IMR-90 (cell line): ENCODE results near the gene CDC37L1. TPM values are rescaled to one million over a fixed set of nuclear protein-coding genes. Genes with fewer than 3 reads are reported as not detected.

Source experiments
- ATAC-seq: fragments of 200-7000 bp; cut with Tn5 transposase; 2 replicates; pipeline ENCODE4 v1.9.1; 2020; ENCODE audit warnings: low read depth, mild to moderate bottlenecking, moderate library complexity
- BruUV-seq: library from RNA; stranded (reverse); fragments of 400-500 nt; replicated peaks from 2 replicates; lab custom pipeline; 2021; lab: Mats Ljungman, UMichigan
- CTCF ChIA-PET: fragments of 300-600 bp; formaldehyde crosslinking; extraction: SDS; loops from one replicate; lab custom pipeline; 2021; ENCODE audit warnings: antibody characterized with exemption; lab: Yijun Ruan, JAX
- POLR2A ChIA-PET: fragments of 300-600 bp; sonication (Branson Sonifier 250); formaldehyde crosslinking; loops from one replicate; lab custom pipeline; 2022; ENCODE audit warnings: antibody characterized with exemption; ENCODE audit not compliant: unreplicated experiment; lab: Charles Lee
- DNase-seq: peaks from one replicate; pipeline ENCODE4 v3.0.0; 2013
- H2AFZ ChIP-seq: replicated peaks from 2 replicates; pipeline ENCODE3; 2013; ENCODE audit warnings: low read length, mild to moderate bottlenecking; ENCODE audit not compliant: poor library complexity
- H2AK5ac ChIP-seq: 2 replicates; pipeline ENCODE4 v1.6.1; 2013; ENCODE audit warnings: low read depth, low read length, inconsistent platforms
- H2AK9ac ChIP-seq: replicated peaks from 2 replicates; pipeline ENCODE3; 2013; ENCODE audit warnings: mild to moderate bottlenecking, low read depth, low read length, moderate library complexity; ENCODE audit not compliant: poor library complexity
- H2BK120ac ChIP-seq: 2 replicates; pipeline ENCODE4 v1.6.1; 2013; ENCODE audit warnings: low read depth, low read length, inconsistent platforms
- H2BK15ac ChIP-seq: 3 replicates; pipeline ENCODE4 v1.6.1; 2013; ENCODE audit warnings: low read depth, low read length, inconsistent platforms
- H2BK20ac ChIP-seq: 2 replicates; pipeline ENCODE4 v1.6.1; 2013; ENCODE audit warnings: low read depth, mild to moderate bottlenecking, inconsistent platforms, low read length, moderate library complexity
- H2BK5ac ChIP-seq: 2 replicates; pipeline ENCODE4 v1.6.1; 2013; ENCODE audit warnings: mild to moderate bottlenecking, low read depth, low read length, inconsistent platforms; ENCODE audit not compliant: poor library complexity, severe bottlenecking
- H3K14ac ChIP-seq: replicated peaks from 2 replicates; pipeline ENCODE4 v1.6.1; 2013; ENCODE audit warnings: low read depth, low read length, inconsistent platforms
- H3K18ac ChIP-seq: 2 replicates; pipeline ENCODE4 v1.6.1; 2013; ENCODE audit warnings: low read depth, low read length, control low read depth
- H3K23ac ChIP-seq: 2 replicates; pipeline ENCODE4 v1.6.1; 2013; ENCODE audit warnings: low read depth, low read length, inconsistent platforms
- H3K27ac ChIP-seq: 2 replicates; pipeline ENCODE4 v1.5.1; 2013; ENCODE audit warnings: mild to moderate bottlenecking, control low read depth, low read length; ENCODE audit not compliant: insufficient read depth
- H3K27me3 ChIP-seq: 2 replicates; pipeline ENCODE4 v1.6.1; 2013; ENCODE audit warnings: low read length; ENCODE audit not compliant: control insufficient read depth, insufficient read depth
- H3K36me3 ChIP-seq: 2 replicates; pipeline ENCODE4 v1.6.1; 2013; ENCODE audit warnings: low read length, mixed read lengths; ENCODE audit not compliant: control insufficient read depth, insufficient read depth
- H3K4ac ChIP-seq: 2 replicates; pipeline ENCODE4 v1.6.1; 2013; ENCODE audit warnings: low read depth, low read length, inconsistent platforms
- H3K4me1 ChIP-seq: 2 replicates; pipeline ENCODE4 v1.6.1; 2013; ENCODE audit warnings: low read length, mixed read lengths; ENCODE audit not compliant: control insufficient read depth, insufficient read depth
- H3K4me2 ChIP-seq: 2 replicates; pipeline ENCODE4 v1.6.1; 2013; ENCODE audit warnings: low read depth, mild to moderate bottlenecking, control low read depth, low read length, moderate library complexity
- H3K4me3 ChIP-seq: 2 replicates; pipeline ENCODE4 v1.5.1; 2013; ENCODE audit warnings: low read depth, mild to moderate bottlenecking, control low read depth, low read length, moderate library complexity; ENCODE audit not compliant: insufficient read depth
- H3K56ac ChIP-seq: 2 replicates; pipeline ENCODE4 v1.6.1; 2013; ENCODE audit warnings: low read length, inconsistent platforms; ENCODE audit not compliant: insufficient read depth; ENCODE audit errors: extremely low read depth
- H3K79me1 ChIP-seq, 2 experiments: 2 replicates each; pipeline ENCODE4 v1.6.1; 2013; ENCODE audit warnings: low read length in 2 of 2, inconsistent platforms in 1 of 2, low read depth in 1 of 2
- H3K9ac ChIP-seq: 2 replicates; pipeline ENCODE4 v1.6.1; 2013; ENCODE audit warnings: low read depth, low read length, control low read depth
- H3K9me1 ChIP-seq: 2 replicates; pipeline ENCODE4 v1.6.1; 2013; ENCODE audit warnings: low read length, inconsistent platforms; ENCODE audit not compliant: insufficient read depth
- H3K9me3 ChIP-seq: 2 replicates; pipeline ENCODE4 v1.6.1; 2013; ENCODE audit warnings: low read length; ENCODE audit not compliant: control insufficient read depth, insufficient read depth
- H4K20me1 ChIP-seq: 2 replicates; pipeline ENCODE4 v1.6.1; 2013; ENCODE audit warnings: low read length, inconsistent platforms; ENCODE audit not compliant: insufficient read depth
- H4K5ac ChIP-seq: 2 replicates; pipeline ENCODE4 v1.6.1; 2013; ENCODE audit warnings: mild to moderate bottlenecking, low read depth, low read length, control low read depth
- H4K8ac ChIP-seq, 2 experiments: 2 replicates each; pipeline ENCODE4 v1.6.1; 2013; ENCODE audit warnings: low read depth in 2 of 2, low read length in 2 of 2, control low read depth in 1 of 2, inconsistent platforms in 1 of 2
- H4K91ac ChIP-seq: 2 replicates; pipeline ENCODE4 v1.6.1; 2013; ENCODE audit warnings: low read depth, low read length, inconsistent platforms; ENCODE audit not compliant: insufficient read depth
- BHLHE40 ChIP-seq: fragments of 150-350 bp; IDR thresholded peaks from 2 replicates; pipeline ENCODE4 v1.6.1; 2016; ENCODE audit warnings: mild to moderate bottlenecking, low read depth, low read length
- CEBPB ChIP-seq: IDR thresholded peaks from 2 replicates; pipeline ENCODE4 v1.6.1; 2012; ENCODE audit warnings: low read depth, low read length, improper control_type of control experiment
- ELK1 ChIP-seq: fragments of 150-350 bp; IDR thresholded peaks from 2 replicates; pipeline ENCODE4 v1.6.1; 2016; ENCODE audit warnings: low read depth, mild to moderate bottlenecking, low read length, moderate library complexity, borderline replicate concordance
- FOS ChIP-seq: fragments of 150-350 bp; IDR thresholded peaks from 2 replicates; pipeline ENCODE4 v1.6.1; 2016; ENCODE audit warnings: low read depth, low read length
- MAFK ChIP-seq: IDR thresholded peaks from 2 replicates; pipeline ENCODE4 v1.6.1; 2012; ENCODE audit warnings: low read depth, low read length, improper control_type of control experiment
- MAZ ChIP-seq: IDR thresholded peaks from 2 replicates; pipeline ENCODE4 v1.6.1; 2012; ENCODE audit warnings: low read depth, mild to moderate bottlenecking, low read length, improper control_type of control experiment, moderate library complexity, borderline replicate concordance
- NFE2L2 ChIP-seq: fragments of 150-350 bp; IDR thresholded peaks from 2 replicates; pipeline ENCODE4 v1.6.1; 2016; ENCODE audit warnings: low read depth, mild to moderate bottlenecking, low read length
- POLR2A ChIP-seq: IDR thresholded peaks from 2 replicates; pipeline ENCODE4 v1.6.1; 2012; ENCODE audit warnings: mild to moderate bottlenecking, low read depth, low read length
- RAD21 ChIP-seq: IDR thresholded peaks from 2 replicates; pipeline ENCODE4 v1.6.1; 2012; ENCODE audit warnings: low read length, improper control_type of control experiment
- RCOR1 ChIP-seq: IDR thresholded peaks from 2 replicates; pipeline ENCODE4 v1.6.1; 2012; ENCODE audit warnings: mild to moderate bottlenecking, low read length, improper control_type of control experiment; ENCODE audit not compliant: insufficient replicate concordance
- RFX5 ChIP-seq: IDR thresholded peaks from 2 replicates; pipeline ENCODE4 v1.8.0; 2012; ENCODE audit warnings: low read depth, mild to moderate bottlenecking, low read length, moderate library complexity
- SMC3 ChIP-seq: fragments of 150-350 bp; IDR thresholded peaks from 2 replicates; pipeline ENCODE4 v1.6.1; 2016; ENCODE audit warnings: low read depth, mild to moderate bottlenecking, antibody characterized with exemption, low read length, moderate library complexity
- WGBS, 2 experiments: methylation state at CpG; one replicate each; pipeline versions ENCODE4 v1.1.5 to v1.1.7; 2013; ENCODE audit warnings: missing lambda C conversion rate in 2 of 2; ENCODE audit not compliant: insufficient read length in 1 of 2; ENCODE audit errors: extremely low coverage in 2 of 2; 5-methylcytosine and 5-hydroxymethylcytosine counted together
- dilution Hi-C: fragments of 300-500 bp; cut with HindIII; formaldehyde crosslinking; loops from one replicate; pipeline ENCODE4 v1.14.3; 2018; ENCODE audit warnings: low sequenced_read_pairs; ENCODE audit not compliant: unreplicated experiment
- in situ Hi-C: fragments of 300-500 bp; cut with MboI; formaldehyde crosslinking; loops from 3 replicates; pipeline ENCODE4 v1.14.3; 2019; ENCODE audit warnings: low sequenced_read_pairs, inconsistent platforms, mixed read lengths
- intact Hi-C: fragments of 100-400 bp; cut with micrococcal nuclease; formaldehyde crosslinking; loops from 2 replicates; pipeline ENCODE4 v1.10.0; 2022
- polyA plus RNA-seq, 3 experiments: library from polyadenylated mRNA; depleted of rRNA; stranded (reverse); fragments of >200 nt; gene quantifications; 2 replicates each; pipeline ENCODE4 v1.2.3, GENCODE V29; 2012; ENCODE audit warnings: low replicate concordance in 1 of 3
- total RNA-seq: library from RNA; depleted of rRNA; stranded (reverse); fragments of >200 nt; gene quantifications from 2 replicates; pipeline ENCODE4 v1.2.3, GENCODE V29; 2012
- TF ChIP-seq, protein P1 (sequence below): fragments of 150-350 bp; IDR thresholded peaks from 2 replicates; pipeline ENCODE4 v1.6.1; 2017; ENCODE audit warnings: mild to moderate bottlenecking, antibody characterized with exemption, low read length, low read depth
- TF ChIP-seq, protein P2 (sequence below): conservative IDR thresholded peaks from 2 replicates; pipeline ENCODE4 v1.5.1; 2012; ENCODE audit warnings: mild to moderate bottlenecking, low read depth, low read length, improper control_type of control experiment

Gene CDC37L1
- total and polyA plus RNA-seq, 2 of the 4 experiments (the other 2 are of a cell fraction) = 6.6 to 7.3 TPM

- Histone ChIP-seq H3K79me1 (peaks cover 9 to 14% of the 10 kb centered on the region in 2 experiments; a peak in 3 of 4 replicates), H2AFZ (peak overlapping the region; percentile 96), H2AK9ac (peak overlapping the region; percentile 98), H2BK5ac (peak overlapping the region; percentile 34), H4K20me1 (no peaks in the 10 kb centered on the region), H3K9me3 (no peaks in the 10 kb centered on the region), H2BK120ac (peak overlapping the region; percentile 76), H3K56ac (no peak overlapping the region), H3K27ac (peak overlapping the region; percentile 85), H3K18ac (peak overlapping the region; percentile 73), H2BK15ac (peak overlapping the region; percentile 56; the same call in 1 of the 3 replicates), H3K9me1 (peaks cover 8% of the 10 kb centered on the region), H4K8ac (peak overlapping the region; percentile 78 to 80), H4K5ac (peak overlapping the region; percentile 78), H3K4me3 (peak overlapping the region; percentile 91), H2BK20ac (peak overlapping the region; percentile 85), H3K9ac (no peak overlapping the region), H3K36me3 (no peaks in the 10 kb centered on the region), H3K27me3 (no peaks in the 10 kb centered on the region), H3K4me1 (peaks cover 9% of the 10 kb centered on the region), H3K23ac (peak overlapping the region; percentile 85), H4K91ac (peak overlapping the region; percentile 82), H3K4me2 (peak overlapping the region; percentile 96), H3K14ac (peak overlapping the region; percentile 70), H3K4ac (peak overlapping the region; percentile 85), H2AK5ac (peak overlapping the region; percentile 77)
- ATAC-seq (peak; percentile 6), DNase-seq (peak; percentile 47)
- dilution Hi-C loops (no loop called here), intact Hi-C loops (loop anchor here (10.0 kb wide), 1 partner anchor 348 kb away; no protein-coding TSS in a partner anchor), in situ Hi-C loops (no loop called here)
- BruUV-seq = TSS peak; percentile 70
- WGBS, 2 experiments = 67% methylated on average over 4 of the region's 13 CpGs; no CpG with 5 or more reads in 1 of the 2 experiments
- ChIA-PET CTCF (interaction anchor here (0.6 to 0.7 kb wide), 2 partner anchors 12 to 203 kb away, joined by 3 read pairs; no protein-coding TSS in a partner anchor), POLR2A (no interaction called here)
- TF ChIP-seq BHLHE40 = no peak
- TF ChIP-seq RFX5 = no peak
- TF ChIP-seq ELK1 = no peak
- TF ChIP-seq, protein P1, sequence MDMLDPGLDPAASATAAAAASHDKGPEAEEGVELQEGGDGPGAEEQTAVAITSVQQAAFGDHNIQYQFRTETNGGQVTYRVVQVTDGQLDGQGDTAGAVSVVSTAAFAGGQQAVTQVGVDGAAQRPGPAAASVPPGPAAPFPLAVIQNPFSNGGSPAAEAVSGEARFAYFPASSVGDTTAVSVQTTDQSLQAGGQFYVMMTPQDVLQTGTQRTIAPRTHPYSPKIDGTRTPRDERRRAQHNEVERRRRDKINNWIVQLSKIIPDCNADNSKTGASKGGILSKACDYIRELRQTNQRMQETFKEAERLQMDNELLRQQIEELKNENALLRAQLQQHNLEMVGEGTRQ = no peak
- no peak for TF ChIP-seq NFE2L2
- TF ChIP-seq, protein P2, sequence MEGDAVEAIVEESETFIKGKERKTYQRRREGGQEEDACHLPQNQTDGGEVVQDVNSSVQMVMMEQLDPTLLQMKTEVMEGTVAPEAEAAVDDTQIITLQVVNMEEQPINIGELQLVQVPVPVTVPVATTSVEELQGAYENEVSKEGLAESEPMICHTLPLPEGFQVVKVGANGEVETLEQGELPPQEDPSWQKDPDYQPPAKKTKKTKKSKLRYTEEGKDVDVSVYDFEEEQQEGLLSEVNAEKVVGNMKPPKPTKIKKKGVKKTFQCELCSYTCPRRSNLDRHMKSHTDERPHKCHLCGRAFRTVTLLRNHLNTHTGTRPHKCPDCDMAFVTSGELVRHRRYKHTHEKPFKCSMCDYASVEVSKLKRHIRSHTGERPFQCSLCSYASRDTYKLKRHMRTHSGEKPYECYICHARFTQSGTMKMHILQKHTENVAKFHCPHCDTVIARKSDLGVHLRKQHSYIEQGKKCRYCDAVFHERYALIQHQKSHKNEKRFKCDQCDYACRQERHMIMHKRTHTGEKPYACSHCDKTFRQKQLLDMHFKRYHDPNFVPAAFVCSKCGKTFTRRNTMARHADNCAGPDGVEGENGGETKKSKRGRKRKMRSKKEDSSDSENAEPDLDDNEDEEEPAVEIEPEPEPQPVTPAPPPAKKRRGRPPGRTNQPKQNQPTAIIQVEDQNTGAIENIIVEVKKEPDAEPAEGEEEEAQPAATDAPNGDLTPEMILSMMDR = no peak
- no peak for TF ChIP-seq MAZ
- no peak for TF ChIP-seq POLR2A
- no peak for TF ChIP-seq FOS
- no peak for TF ChIP-seq RAD21
- no peak for TF ChIP-seq RCOR1
- TF ChIP-seq MAFK = no peak
- TF ChIP-seq CEBPB = no peak
- no peak for TF ChIP-seq SMC3
Observed at GRCh38 chr9:4662989-4663792, 16.2 kb upstream of the CDC37L1 start.
